WTC11 (cell line): ENCODE data around the gene KHSRP. TPM values are rescaled to one million over a fixed set of nuclear protein-coding genes. Genes with fewer than 3 reads are reported as not detected.

Experiments
- ATAC-seq: fragments of 200-7000 bp; cut with Tn5 transposase; 2 replicates; pipeline ENCODE4 v1.10.0; 2021; ENCODE audit warnings: mild to moderate bottlenecking, moderate library complexity
- CTCF ChIA-PET: fragments of 300-600 bp; sonication (Branson Sonifier 250); formaldehyde crosslinking; loops from one replicate; lab custom pipeline; 2021; ENCODE audit warnings: antibody characterized with exemption; lab: Charles Lee
- POLR2A ChIA-PET: fragments of 350-600 bp; sonication (Branson Sonifier 250); formaldehyde crosslinking; loops from one replicate; lab custom pipeline; 2021; ENCODE audit warnings: antibody characterized with exemption; lab: Charles Lee
- DNase-seq: peaks from one replicate; pipeline ENCODE4 v3.0.0; 2021; ENCODE audit warnings: low spot score
- H3K27ac Mint-ChIP-seq: 2 replicates; pipeline ENCODE4 v1.8.0; 2021; ENCODE audit warnings: mixed read lengths
- H3K27me3 Mint-ChIP-seq: 2 replicates; pipeline ENCODE4 v1.8.0; 2021; ENCODE audit warnings: low read depth, mild to moderate bottlenecking, moderate library complexity, mixed read lengths
- H3K36me3 Mint-ChIP-seq: 2 replicates; pipeline ENCODE4 v1.8.0; 2021; ENCODE audit warnings: mixed read lengths
- H3K4me1 Mint-ChIP-seq: 2 replicates; pipeline ENCODE4 v1.8.0; 2022; ENCODE audit warnings: mixed read lengths
- H3K4me3 Mint-ChIP-seq: 2 replicates; pipeline ENCODE4 v1.8.0; 2021; ENCODE audit warnings: mild to moderate bottlenecking, moderate library complexity, mixed read lengths
- H3K9me3 Mint-ChIP-seq: 2 replicates; pipeline ENCODE4 v1.8.0; 2021; ENCODE audit warnings: mixed read lengths
- ATF1 ChIP-seq: sonication (generic); formaldehyde crosslinking; IDR thresholded peaks from 2 replicates; pipeline ENCODE4 v1.8.1; 2023; ENCODE audit warnings: mild to moderate bottlenecking, moderate library complexity, missing genetic modification reagents
- ATF2 ChIP-seq: sonication (generic); formaldehyde crosslinking; IDR thresholded peaks from 2 replicates; pipeline ENCODE4 v1.8.1; 2022; ENCODE audit warnings: low read depth, missing genetic modification reagents, borderline replicate concordance
- CDX4 ChIP-seq: fragments of 250-450 bp; sonication (Bioruptor Pico); IDR thresholded peaks from 2 replicates; pipeline ENCODE4 v1.9.0; 2021; ENCODE audit warnings: moderate library complexity, mild to moderate bottlenecking, inconsistent platforms, borderline replicate concordance
- ELF4 ChIP-seq: sonication (generic); formaldehyde crosslinking; IDR thresholded peaks from 2 replicates; pipeline ENCODE4 v1.8.1; 2022; ENCODE audit warnings: low read depth, mild to moderate bottlenecking, moderate library complexity, missing genetic modification reagents
- ERG ChIP-seq: fragments of 250-450 bp; sonication (Bioruptor Pico); IDR thresholded peaks from 2 replicates; pipeline ENCODE4 v1.8.0; 2021; ENCODE audit warnings: mild to moderate bottlenecking
- ETV6 ChIP-seq: sonication (generic); formaldehyde crosslinking; IDR thresholded peaks from 2 replicates; pipeline ENCODE4 v1.8.1; 2022; ENCODE audit warnings: mild to moderate bottlenecking, missing genetic modification reagents
- FOXJ3 ChIP-seq: sonication (generic); formaldehyde crosslinking; IDR thresholded peaks from 2 replicates; pipeline ENCODE4 v1.9.0; 2021; ENCODE audit warnings: missing genetic modification reagents, mild to moderate bottlenecking, borderline replicate concordance
- FOXK1 ChIP-seq: sonication (generic); formaldehyde crosslinking; IDR thresholded peaks from 2 replicates; pipeline ENCODE4 v1.8.0; 2022; ENCODE audit warnings: mild to moderate bottlenecking, moderate library complexity, missing genetic modification reagents
- FOXP4 ChIP-seq: sonication (generic); formaldehyde crosslinking; IDR thresholded peaks from 2 replicates; pipeline ENCODE4 v1.8.0; 2022; ENCODE audit warnings: mild to moderate bottlenecking, missing genetic modification reagents
- IRF1 ChIP-seq: sonication (generic); formaldehyde crosslinking; IDR thresholded peaks from 2 replicates; pipeline ENCODE4 v1.8.0; 2023; ENCODE audit warnings: missing genetic modification reagents
- IRF2 ChIP-seq: sonication (generic); formaldehyde crosslinking; IDR thresholded peaks from 2 replicates; pipeline ENCODE4 v1.8.0; 2022; ENCODE audit warnings: low read depth, missing genetic modification reagents, borderline replicate concordance
- MXD4 ChIP-seq: fragments of 250-450 bp; sonication (Bioruptor Pico); IDR thresholded peaks from 2 replicates; pipeline ENCODE4 v1.8.0; 2021; ENCODE audit warnings: mild to moderate bottlenecking, moderate library complexity, borderline replicate concordance
- NFATC4 ChIP-seq: fragments of 250-450 bp; sonication (Bioruptor Pico); IDR thresholded peaks from 2 replicates; pipeline ENCODE4 v1.9.0; 2021; ENCODE audit warnings: mild to moderate bottlenecking
- NR1H2 ChIP-seq: sonication (generic); formaldehyde crosslinking; IDR thresholded peaks from 2 replicates; pipeline ENCODE4 v1.9.0; 2021; ENCODE audit warnings: mild to moderate bottlenecking, moderate library complexity, missing genetic modification reagents
- PREB ChIP-seq: sonication (generic); formaldehyde crosslinking; IDR thresholded peaks from 2 replicates; pipeline ENCODE4 v1.8.1; 2022; ENCODE audit warnings: mild to moderate bottlenecking, missing genetic modification reagents, moderate library complexity, borderline replicate concordance
- RELA ChIP-seq: sonication (generic); formaldehyde crosslinking; IDR thresholded peaks from 2 replicates; pipeline ENCODE4 v1.8.1; 2022; ENCODE audit warnings: missing genetic modification reagents, mild to moderate bottlenecking, borderline replicate concordance
- USF2 ChIP-seq: sonication (generic); formaldehyde crosslinking; IDR thresholded peaks from 2 replicates; pipeline ENCODE4 v1.8.1; 2023; ENCODE audit warnings: mild to moderate bottlenecking, missing genetic modification reagents, moderate library complexity
- ZNF317 ChIP-seq: sonication (generic); formaldehyde crosslinking; IDR thresholded peaks from 2 replicates; pipeline ENCODE4 v1.8.1; 2023; ENCODE audit warnings: low read depth, mild to moderate bottlenecking, moderate library complexity, missing genetic modification reagents, borderline replicate concordance
- ZNF396 ChIP-seq: fragments of 250-450 bp; sonication (Bioruptor Pico); IDR thresholded peaks from 2 replicates; pipeline ENCODE4 v1.8.0; 2021; ENCODE audit warnings: mild to moderate bottlenecking, moderate library complexity, borderline replicate concordance
- ZNF512 ChIP-seq: sonication (generic); formaldehyde crosslinking; IDR thresholded peaks from 2 replicates; pipeline ENCODE4 v1.8.1; 2022; ENCODE audit warnings: missing genetic modification reagents, borderline replicate concordance
- ZNF671 ChIP-seq: fragments of 250-450 bp; sonication (Bioruptor Pico); IDR thresholded peaks from 2 replicates; pipeline ENCODE4 v1.8.0; 2021; ENCODE audit warnings: mild to moderate bottlenecking
- total RNA-seq: library from RNA; stranded (reverse); gene quantifications from 3 replicates; pipeline ENCODE4 v1.2.3, GENCODE V29; 2021

The KHSRP gene
- total RNA-seq, 1 experiment from 2014 or later, result 572 TPM

GRCh38 chr19:6416658-6417405, 7.8 kb downstream of the KHSRP start (continued):
- no peak for TF ChIP-seq ELF4 (CRISPR knock-in tag)
- TF ChIP-seq RELA (CRISPR knock-in tag), result no peak
- TF ChIP-seq IRF1, result no peak
- TF ChIP-seq, all 79 proteins: peak for 0

- ChIA-PET POLR2A (no interaction called here), CTCF (interaction anchor here (0.6 kb wide), 1 partner anchor 1533 kb away, joined by 3 read pairs; no protein-coding TSS in a partner anchor)
- ATAC-seq (no peak), DNase-seq (no peak)
- Mint-ChIP-seq H3K27ac (no peak overlapping the region), H3K36me3 (peaks cover 55% of the 10 kb centered on the region), H3K4me3 (no peak overlapping the region)
- TF ChIP-seq ZNF396 (CRISPR knock-in tag), result no peak
- no peak for TF ChIP-seq MXD4
- TF ChIP-seq ZNF671 (CRISPR knock-in tag), result no peak
- TF ChIP-seq ELF4 (CRISPR knock-in tag), result no peak
- TF ChIP-seq FOXK1 (CRISPR knock-in tag), result no peak
- TF ChIP-seq USF2 (CRISPR knock-in tag), result no peak
- TF ChIP-seq ATF1, result no peak
- TF ChIP-seq ZNF512 (CRISPR knock-in tag), result no peak
- no peak for TF ChIP-seq ZNF317 (CRISPR knock-in tag)
- no peak for TF ChIP-seq ERG
- no peak for TF ChIP-seq NFATC4 (CRISPR knock-in tag)
- no peak for TF ChIP-seq ETV6 (CRISPR knock-in tag)
- no peak for TF ChIP-seq NR1H2 (CRISPR knock-in tag)
- TF ChIP-seq IRF2, result no peak
- TF ChIP-seq FOXJ3, result no peak
- TF ChIP-seq CDX4 (CRISPR knock-in tag), result no peak
- no peak for TF ChIP-seq PREB (CRISPR knock-in tag)
- TF ChIP-seq FOXP4, result no peak
- TF ChIP-seq ATF2 (CRISPR knock-in tag), result no peak
- TF ChIP-seq, all 79 proteins: peak for 0
- Mint-ChIP-seq H3K4me1 (peaks cover 7% of the 10 kb centered on the region), H3K27me3 (no peaks in the 10 kb centered on the region), H3K9me3 (no peaks in the 10 kb centered on the region)
Observed at GRCh38 chr19:6415591-6416190, 8.9 kb downstream of the KHSRP start.
